LNCAP (cell line): Measurements from ENCODE around the gene RPP40.
A peak's percentile ranks its signal among the peaks of the same experiment; 100 is the strongest.

Source experiments
- TF ChIP-seq, protein P1 (sequence below): fragments of 450-650 bp; IDR thresholded peaks from 2 replicates; pipeline ENCODE4 v1.5.1; 2017; ENCODE audit warnings: mild to moderate bottlenecking

RPP40 gene

DNA sequence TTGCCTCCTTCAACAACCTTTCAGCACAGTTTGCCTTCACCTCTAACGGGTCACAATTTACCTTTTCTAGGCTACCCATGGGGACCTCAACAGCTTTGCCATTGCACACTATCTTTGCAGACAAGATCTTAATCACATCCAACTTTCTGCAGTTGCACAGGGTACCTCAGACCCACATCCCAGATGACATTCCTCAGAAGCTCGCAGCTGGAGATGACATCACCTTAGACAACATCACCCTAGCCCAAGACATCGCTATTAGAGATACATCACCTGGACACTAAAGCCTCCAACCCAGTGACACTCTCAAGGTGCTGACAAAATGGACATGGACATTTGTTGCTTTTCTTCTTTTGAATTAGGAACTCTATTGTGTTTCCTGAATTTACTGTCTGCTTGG, 38.6 kb upstream of the RPP40 start:
- TF ChIP-seq, protein P1, sequence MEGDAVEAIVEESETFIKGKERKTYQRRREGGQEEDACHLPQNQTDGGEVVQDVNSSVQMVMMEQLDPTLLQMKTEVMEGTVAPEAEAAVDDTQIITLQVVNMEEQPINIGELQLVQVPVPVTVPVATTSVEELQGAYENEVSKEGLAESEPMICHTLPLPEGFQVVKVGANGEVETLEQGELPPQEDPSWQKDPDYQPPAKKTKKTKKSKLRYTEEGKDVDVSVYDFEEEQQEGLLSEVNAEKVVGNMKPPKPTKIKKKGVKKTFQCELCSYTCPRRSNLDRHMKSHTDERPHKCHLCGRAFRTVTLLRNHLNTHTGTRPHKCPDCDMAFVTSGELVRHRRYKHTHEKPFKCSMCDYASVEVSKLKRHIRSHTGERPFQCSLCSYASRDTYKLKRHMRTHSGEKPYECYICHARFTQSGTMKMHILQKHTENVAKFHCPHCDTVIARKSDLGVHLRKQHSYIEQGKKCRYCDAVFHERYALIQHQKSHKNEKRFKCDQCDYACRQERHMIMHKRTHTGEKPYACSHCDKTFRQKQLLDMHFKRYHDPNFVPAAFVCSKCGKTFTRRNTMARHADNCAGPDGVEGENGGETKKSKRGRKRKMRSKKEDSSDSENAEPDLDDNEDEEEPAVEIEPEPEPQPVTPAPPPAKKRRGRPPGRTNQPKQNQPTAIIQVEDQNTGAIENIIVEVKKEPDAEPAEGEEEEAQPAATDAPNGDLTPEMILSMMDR = no peak

DNA sequence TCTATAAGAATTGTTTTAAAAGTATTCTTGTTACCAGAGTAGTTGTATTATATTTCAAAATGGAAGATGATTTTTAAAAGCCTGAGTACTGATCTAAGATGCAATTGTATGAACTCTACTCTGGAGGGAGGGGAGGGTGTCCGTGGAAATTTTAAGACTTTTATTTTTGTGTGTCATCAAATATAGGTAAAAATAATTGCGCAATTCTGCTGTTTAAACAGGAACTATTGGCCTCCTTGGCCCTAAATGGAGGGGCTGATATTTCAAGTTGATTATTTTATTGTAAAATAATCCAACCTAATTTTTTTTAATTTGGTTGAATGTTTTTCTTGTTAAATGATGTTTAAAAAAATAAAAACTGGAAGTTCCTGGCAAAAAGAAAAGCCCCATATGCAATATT, 38.1 kb upstream of the RPP40 start:
- TF ChIP-seq, protein P1 = no peak

DNA sequence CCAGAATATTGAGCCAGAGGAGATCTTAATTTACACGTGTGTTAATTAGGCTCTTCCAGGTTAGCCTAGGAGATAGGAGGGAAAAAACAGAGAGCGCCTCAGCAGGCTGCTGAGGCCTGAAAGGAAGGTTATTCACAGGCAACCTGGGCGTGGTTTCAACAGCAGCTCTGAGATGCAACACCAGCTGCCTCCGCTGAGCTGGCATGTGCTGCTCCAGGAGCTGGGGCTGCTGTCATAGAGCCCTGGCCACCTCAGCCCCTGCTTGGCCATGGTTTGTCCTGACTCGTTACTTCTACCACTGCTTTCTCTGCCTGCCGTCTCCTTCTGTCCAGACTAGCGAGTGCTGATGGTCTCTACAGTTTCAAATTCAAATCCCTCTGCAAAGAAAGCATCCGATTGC, 32.4 kb upstream of the RPP40 start:
- TF ChIP-seq, protein P1 = no peak

DNA sequence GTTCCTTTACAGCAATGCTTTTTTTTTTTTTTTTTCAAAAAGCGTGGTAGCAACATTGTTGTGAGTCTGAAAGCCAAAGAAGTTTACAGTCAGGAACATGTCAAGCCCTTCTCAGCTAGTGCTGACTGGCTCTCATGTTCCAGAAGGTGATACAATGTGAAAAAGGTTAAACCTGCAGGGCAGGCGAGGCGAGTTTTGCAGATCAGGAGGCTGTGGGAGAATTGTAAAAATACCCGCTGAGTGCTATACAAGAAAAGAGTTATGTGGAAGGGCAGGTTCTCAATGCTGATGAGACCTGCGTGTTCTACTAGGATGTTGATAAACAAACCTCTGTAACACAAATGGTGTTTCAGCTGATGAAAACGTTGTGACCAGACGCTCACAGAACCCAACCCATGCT, 30.9 kb upstream of the RPP40 start:
- TF ChIP-seq, protein P1 = no peak

DNA sequence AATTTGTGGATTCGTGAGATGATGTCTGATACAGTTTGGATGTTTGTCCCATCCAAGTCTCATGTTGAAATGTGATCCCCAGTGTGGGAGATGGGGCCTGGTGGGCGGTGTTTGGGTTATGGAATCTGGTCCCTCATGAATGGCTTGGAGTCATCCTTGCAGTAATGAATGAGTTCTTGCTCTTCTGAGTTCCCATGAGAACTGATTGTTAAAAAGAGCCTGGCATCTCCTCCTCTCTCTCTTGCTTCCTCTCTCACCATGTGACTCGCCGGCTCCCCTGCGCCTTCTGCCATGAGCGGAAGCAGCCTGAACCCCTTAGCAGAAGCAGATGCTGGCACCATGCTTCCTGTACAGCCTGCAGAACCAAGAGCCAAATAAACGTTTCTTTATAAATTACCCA, 30.5 kb upstream of the RPP40 start:
- TF ChIP-seq, protein P1 = no peak

DNA sequence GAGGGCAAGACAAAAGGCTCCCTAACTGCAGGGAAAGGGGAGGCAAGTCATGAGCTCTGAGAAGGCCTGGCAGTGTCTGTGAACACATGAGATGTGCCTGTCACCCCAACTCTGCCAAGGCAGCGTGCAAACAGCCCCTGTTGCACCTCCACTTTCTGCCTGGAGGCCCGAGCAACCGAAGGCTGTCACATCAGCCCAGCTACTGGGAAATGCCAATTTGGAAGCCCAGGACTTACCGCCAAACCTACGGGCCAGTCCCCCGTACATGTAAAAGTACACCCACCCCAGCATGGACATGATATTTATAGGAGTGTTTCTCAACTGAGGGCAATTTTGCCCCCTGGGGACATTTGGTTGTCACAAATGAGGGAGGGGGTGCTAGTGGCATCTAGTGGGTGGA, 27.3 kb upstream of the RPP40 start:
- TF ChIP-seq, protein P1 = no peak

DNA sequence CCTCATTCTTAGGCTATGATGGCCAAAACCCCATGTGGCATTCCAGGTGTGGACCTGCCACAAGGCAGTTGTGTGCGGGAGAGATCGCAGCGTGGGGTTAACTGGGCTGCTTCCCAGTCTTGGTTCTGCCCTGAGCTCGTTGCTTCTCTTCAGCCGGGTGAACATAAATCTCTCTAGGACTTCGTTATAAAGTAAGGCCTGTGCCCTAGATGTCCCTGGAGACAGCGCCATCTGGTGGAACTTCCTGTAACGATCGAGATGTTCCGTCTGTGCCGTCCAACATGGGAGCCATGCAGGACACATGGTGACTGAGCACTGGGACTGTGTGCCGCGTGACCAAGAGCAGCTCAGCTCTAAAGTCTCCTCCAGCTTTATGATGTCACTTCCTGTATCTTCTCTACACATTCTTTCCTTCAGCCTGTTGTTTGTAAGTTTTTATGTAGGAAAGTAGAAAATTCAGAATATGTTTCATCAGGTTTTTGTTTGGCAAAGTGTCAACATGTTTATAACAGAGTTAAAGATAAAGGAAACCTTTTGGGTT, 26.8 kb upstream of the RPP40 start:
- TF ChIP-seq, protein P1 = peak; percentile 63

DNA sequence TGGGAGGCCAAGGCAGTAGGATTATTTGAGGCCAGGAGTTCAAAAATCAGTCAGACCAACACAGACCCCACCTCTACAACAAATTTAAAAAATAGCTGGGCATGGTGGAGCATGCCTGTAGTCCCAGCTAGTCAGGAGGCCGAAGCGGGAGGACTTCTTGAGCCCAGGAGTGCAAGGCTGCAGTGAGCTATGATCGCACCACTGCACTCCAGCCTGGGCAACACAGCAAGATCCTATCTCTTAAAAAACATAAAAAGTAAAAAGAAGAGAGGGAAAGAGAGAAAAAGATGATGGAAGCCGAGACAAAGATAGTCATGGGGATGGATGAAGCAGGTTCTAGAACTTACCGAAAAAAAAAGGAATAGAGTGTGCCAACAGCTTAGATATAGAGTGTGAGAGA, 25.8 kb upstream of the RPP40 start:
- TF ChIP-seq, protein P1 = no peak
